GM10266 (cell line): ENCODE results near the gene EHD3.

Experiments used
- DNase-seq: peaks from one replicate; pipeline ENCODE4 v3.0.0; 2012; ENCODE audit errors: extremely low spot score
- CTCF ChIP-seq: IDR thresholded peaks from 2 replicates; pipeline ENCODE4 v1.5.1; 2012; ENCODE audit warnings: mild to moderate bottlenecking, low read depth; ENCODE audit not compliant: control insufficient read depth, insufficient read depth; ENCODE audit errors: missing control alignments

Gene EHD3

GRCh38 chr2:31240381-31241365, 6.7 kb downstream of the EHD3 start:
- no peak for TF ChIP-seq CTCF
- DNase-seq, result no peak

- TF ChIP-seq CTCF, result no peak
- DNase-seq, result no peak
These were observed 7.8 kb downstream of the EHD3 start for GRCh38 chr2:31241625-31242270.

- DNase-seq, result no peak
These were observed 9.1 kb downstream of the EHD3 start for GRCh38 chr2:31243053-31243452.

GRCh38 chr2:31244101-31244500, 10.1 kb downstream of the EHD3 start:
- no peak for TF ChIP-seq CTCF

More at GRCh38 chr2:31243053-31243452, 9.1 kb downstream of the EHD3 start:
- TF ChIP-seq CTCF, result no peak

GRCh38 chr2:31246184-31246852, 12.4 kb downstream of the EHD3 start:
- DNase-seq, result no peak
- TF ChIP-seq CTCF, result no peak

More at GRCh38 chr2:31244101-31244500, 10.1 kb downstream of the EHD3 start:
- no peak for DNase-seq

GRCh38 chr2:31247711-31248110, 13.8 kb downstream of the EHD3 start:
- no peak for TF ChIP-seq CTCF
- no peak for DNase-seq
